Right atrium auricular region (tissue), 2 donors: ENCODE results near the gene BASP1. TPM values are rescaled to one million over a fixed set of nuclear protein-coding genes. Genes with fewer than 3 reads are reported as not detected.

ENCODE experiments used
- DNase-seq: peaks from one replicate; pipeline ENCODE4 v3.0.0-alpha.2; 2019; ENCODE audit warnings: low spot score
- H3K27ac ChIP-seq, 2 donors: fragments of 200-600 bp; sonication (generic); 1 replicate in 1 of 2; 2 replicates in 1 of 2; pipeline ENCODE4 v1.5.1; 2016 to 2019
- H3K27me3 ChIP-seq, 2 donors: fragments of 200-600 bp; sonication (generic); one replicate each; pipeline versions ENCODE4 v1.5.1 to v1.6.0; 2017 to 2019
- H3K36me3 ChIP-seq: fragments of 200-600 bp; sonication (generic); one replicate; pipeline ENCODE4 v1.5.1; 2016
- H3K4me1 ChIP-seq, 2 donors: fragments of 200-600 bp; sonication (generic); one replicate each; pipeline versions ENCODE4 v1.5.1 to v1.6.0; 2017 to 2019
- H3K4me3 ChIP-seq, 2 donors: fragments of 200-600 bp; sonication (generic); 1 replicate in 1 of 2; 2 replicates in 1 of 2; pipeline ENCODE4 v1.5.1; 2017 to 2019; ENCODE audit warnings: mild to moderate bottlenecking in 1 of 2, moderate library complexity in 1 of 2
- H3K9me3 ChIP-seq, 2 donors: fragments of 200-600 bp; sonication (generic); one replicate each; pipeline ENCODE4 v1.5.1; 2019
- CTCF ChIP-seq, 2 donors: fragments of 200-600 bp; sonication (generic); IDR thresholded peaks; one replicate each; pipeline ENCODE4 v1.5.1; 2019; ENCODE audit warnings: antibody characterized with exemption in 2 of 2
- total RNA-seq, 2 donors: library from RNA; depleted of rRNA; stranded (reverse); fragments of >200 nt; gene quantifications; one replicate each; pipeline ENCODE4 v1.1.0, GENCODE V29; 2016

BASP1 gene
- total RNA-seq, 2 donors from 2014 or later = 8.3 to 18.4 TPM

GRCh38 chr5:17196697-17197096 is 20.7 kb upstream of the BASP1 start:
- Histone ChIP-seq H3K27me3 (no peaks in the 10 kb centered on the region), H3K9me3 (peaks cover 0 to 9% of the 10 kb centered on the region in 2 donors), H3K4me3 (no peak overlapping the region), H3K4me1 (no peaks in the 10 kb centered on the region), H3K27ac (no peak overlapping the region), H3K36me3 (no peaks in the 10 kb centered on the region)
- TF ChIP-seq CTCF (IDR thresholded peaks at IDR 0.05) = no peak
- no peak for DNase-seq

- Histone ChIP-seq H3K9me3 (no peaks in the 10 kb centered on the region), H3K27ac (no peak overlapping the region), H3K4me1 (no peaks in the 10 kb centered on the region), H3K27me3 (no peaks in the 10 kb centered on the region), H3K4me3 (no peak overlapping the region), H3K36me3 (no peaks in the 10 kb centered on the region)
- peak; percentile 42 to 79 for TF ChIP-seq CTCF (IDR thresholded peaks at IDR 0.05)
- peak; percentile 66 for DNase-seq
These were observed 13.9 kb upstream of the BASP1 start for GRCh38 chr5:17203329-17204132.

- Histone ChIP-seq H3K9me3 (no peaks in the 10 kb centered on the region), H3K27ac (no peak overlapping the region), H3K4me3 (no peak overlapping the region), H3K27me3 (no peaks in the 10 kb centered on the region), H3K36me3 (no peaks in the 10 kb centered on the region), H3K4me1 (no peaks in the 10 kb centered on the region)
- peak; percentile 48 for DNase-seq
- TF ChIP-seq CTCF (IDR thresholded peaks at IDR 0.05) = no peak
These were observed 13.3 kb upstream of the BASP1 start for GRCh38 chr5:17204133-17204489.

GRCh38 chr5:17206021-17206420 is 11.4 kb upstream of the BASP1 start:
- no peak for TF ChIP-seq CTCF (IDR thresholded peaks at IDR 0.05)
- Histone ChIP-seq H3K9me3 (no peaks in the 10 kb centered on the region), H3K36me3 (no peaks in the 10 kb centered on the region), H3K4me3 (no peak overlapping the region), H3K27me3 (no peaks in the 10 kb centered on the region), H3K27ac (no peak overlapping the region), H3K4me1 (no peaks in the 10 kb centered on the region)
- no peak for DNase-seq

GRCh38 chr5:17212191-17212590 is 5.2 kb upstream of the BASP1 start:
- H3K27ac ChIP-seq = no peak overlapping the region
- H3K4me1 ChIP-seq = peaks cover 0 to 10% of the 10 kb centered on the region in 2 donors
- TF ChIP-seq CTCF (IDR thresholded peaks at IDR 0.05) = no peak
- no peaks in the 10 kb centered on the region for H3K36me3 ChIP-seq
- no peaks in the 10 kb centered on the region for H3K27me3 ChIP-seq
- no peak for DNase-seq
- no peak overlapping the region for H3K4me3 ChIP-seq
- no peaks in the 10 kb centered on the region for H3K9me3 ChIP-seq

GRCh38 chr5:17212996-17213395 is 4.4 kb upstream of the BASP1 start:
- no peaks in the 10 kb centered on the region for H3K27me3 ChIP-seq
- no peaks in the 10 kb centered on the region for H3K9me3 ChIP-seq
- no peak overlapping the region for H3K4me3 ChIP-seq
- no peak overlapping the region for H3K27ac ChIP-seq
- DNase-seq = no peak
- H3K4me1 ChIP-seq = peaks cover 0 to 14% of the 10 kb centered on the region in 2 donors
- H3K36me3 ChIP-seq = no peaks in the 10 kb centered on the region
- no peak for TF ChIP-seq CTCF (IDR thresholded peaks at IDR 0.05)
